Activated CD8-positive, alpha-beta T cell treated with anti-CD3 and anti-CD28 coated beads for 36 hours (primary cell): ENCODE results near the gene IFNG. TPM values are rescaled to one million over a fixed set of nuclear protein-coding genes. Genes with fewer than 3 reads are reported as not detected.

Experiments
- ATAC-seq: fragments of 200-7000 bp; cut with Tn5 transposase; one replicate; pipeline ENCODE4 v1.10.0; 2021; ENCODE audit warnings: mild to moderate bottlenecking, moderate library complexity
- CTCF ChIA-PET: fragments of 350-600 bp; sonication (Branson Sonifier 250); formaldehyde crosslinking; loops from one replicate; lab custom pipeline; 2021; ENCODE audit warnings: antibody characterized with exemption; lab: Charles Lee
- POLR2A ChIA-PET: fragments of 350-600 bp; sonication (Branson Sonifier 250); formaldehyde crosslinking; loops from one replicate; lab custom pipeline; 2021; ENCODE audit warnings: antibody characterized with exemption; lab: Charles Lee
- DNase-seq: peaks from one replicate; pipeline ENCODE4 v3.0.0-alpha.2; 2020
- H3K27ac Mint-ChIP-seq: one replicate; pipeline ENCODE4 v1.8.0; 2021; ENCODE audit warnings: mild to moderate bottlenecking, mixed read lengths
- H3K27me3 Mint-ChIP-seq: one replicate; pipeline ENCODE4 v1.8.0; 2021; ENCODE audit warnings: mixed read lengths
- H3K36me3 Mint-ChIP-seq: one replicate; pipeline ENCODE4 v1.8.0; 2021; ENCODE audit warnings: low read depth, mixed read lengths
- H3K4me1 Mint-ChIP-seq: one replicate; pipeline ENCODE4 v1.8.0; 2021; ENCODE audit warnings: low read depth, mixed read lengths
- H3K4me3 Mint-ChIP-seq: one replicate; pipeline ENCODE4 v1.8.0; 2021; ENCODE audit warnings: mild to moderate bottlenecking, moderate library complexity, mixed read lengths
- H3K9me3 Mint-ChIP-seq: one replicate; pipeline ENCODE4 v1.8.0; 2021; ENCODE audit warnings: mixed read lengths
- CTCF ChIP-seq: fragments of 200-600 bp; IDR thresholded peaks from one replicate; pipeline ENCODE4 v1.8.0; 2022; ENCODE audit warnings: antibody characterized with exemption, mild to moderate bottlenecking
- intact Hi-C: fragments of 100-400 bp; cut with micrococcal nuclease; formaldehyde crosslinking; loops from one replicate; pipeline ENCODE4 v1.10.0; 2022
- total RNA-seq, 2 experiments: library from RNA; stranded (reverse); gene quantifications; one replicate each; pipeline ENCODE4 v1.2.3, GENCODE V29; 2021

IFNG gene
- total RNA-seq, 2 experiments from 2014 or later, result 42.7 to 43.6 TPM

- Mint-ChIP-seq H3K27me3 (no peaks in the 10 kb centered on the region), H3K4me1 (peaks cover 45% of the 10 kb centered on the region), H3K9me3 (no peaks in the 10 kb centered on the region), H3K36me3 (peaks cover 9% of the 10 kb centered on the region), H3K27ac (no peak overlapping the region), H3K4me3 (no peak overlapping the region)
- POLR2A ChIA-PET, result interaction anchor here (1.0 kb wide), 1 partner anchor 43 kb away, joined by 3 read pairs; no protein-coding TSS in a partner anchor
- DNase-seq (no peak), ATAC-seq (no peak)
- CTCF ChIA-PET, result interaction anchor here (0.7 to 1.0 kb wide), 4 partner anchors 14 to 827 kb away, joined by 3 read pairs; no protein-coding TSS in a partner anchor
- no peak for TF ChIP-seq CTCF
- intact Hi-C loops, result no loop called here
Measured at GRCh38 chr12:68162374-68162773, 2.8 kb upstream of the IFNG start.

- H3K27ac Mint-ChIP-seq, result peak overlapping the region; percentile 83
- TF ChIP-seq CTCF, result peak; percentile 81
- peak overlapping the region; percentile 82 for H3K4me3 Mint-ChIP-seq
- H3K4me1 Mint-ChIP-seq, result peaks cover 57% of the 10 kb centered on the region
- intact Hi-C loops, result loop anchor here (2.0 to 5.0 kb wide), 2 partner anchors 40 to 116 kb away; no protein-coding TSS in a partner anchor
- ATAC-seq (peak; percentile 43), DNase-seq (peak; percentile 57)
- H3K9me3 Mint-ChIP-seq, result no peaks in the 10 kb centered on the region
- peaks cover 25% of the 10 kb centered on the region for H3K36me3 Mint-ChIP-seq
- CTCF ChIA-PET, result interaction anchor here (0.5 to 5.0 kb wide), 41 partner anchors 9 to 363 kb away, joined by 3 to 107 read pairs (median 5); no protein-coding TSS in a partner anchor
- H3K27me3 Mint-ChIP-seq, result no peaks in the 10 kb centered on the region
- POLR2A ChIA-PET, result interaction anchor here (0.9 to 2.0 kb wide), 4 partner anchors 23 to 130 kb away, joined by 3 to 11 read pairs (median 4); no protein-coding TSS in a partner anchor
Measured at GRCh38 chr12:68158432-68158831, 1.1 kb downstream of the IFNG start.

- Mint-ChIP-seq H3K36me3 (peaks cover 26% of the 10 kb centered on the region), H3K27ac (peak overlapping the region; percentile 83), H3K27me3 (no peaks in the 10 kb centered on the region), H3K9me3 (no peaks in the 10 kb centered on the region), H3K4me1 (peaks cover 55% of the 10 kb centered on the region), H3K4me3 (peak overlapping the region; percentile 82)
- peak; percentile 53 for DNase-seq
- no peak for TF ChIP-seq CTCF
- peak; percentile 48 for ATAC-seq
- ChIA-PET POLR2A (interaction anchor here (0.6 to 1.8 kb wide), 8 partner anchors 11 to 455 kb away, joined by 3 to 11 read pairs (median 3); no protein-coding TSS in a partner anchor), CTCF (interaction anchor here (0.8 to 5.0 kb wide), 27 partner anchors 11 to 364 kb away, joined by 3 to 107 read pairs (median 10); no protein-coding TSS in a partner anchor)
- intact Hi-C loops, result loop anchor here (5.0 kb wide), 1 partner anchor 115 kb away; no protein-coding TSS in a partner anchor
Measured at GRCh38 chr12:68157380-68157779, 2.2 kb downstream of the IFNG start.

- ATAC-seq, result no peak
- no peak for TF ChIP-seq CTCF
- intact Hi-C loops, result loop anchor here (5.0 kb wide), 1 partner anchor 114 kb away; no protein-coding TSS in a partner anchor
- peak overlapping the region; percentile 82 for H3K4me3 Mint-ChIP-seq
- H3K4me1 Mint-ChIP-seq, result peaks cover 55% of the 10 kb centered on the region
- no peaks in the 10 kb centered on the region for H3K27me3 Mint-ChIP-seq
- no peaks in the 10 kb centered on the region for H3K9me3 Mint-ChIP-seq
- DNase-seq, result no peak
- ChIA-PET POLR2A (interaction anchor here (1.0 to 1.8 kb wide), 7 partner anchors 20 to 456 kb away, joined by 3 to 11 read pairs (median 3); no protein-coding TSS in a partner anchor), CTCF (interaction anchor here (0.9 to 5.0 kb wide), 15 partner anchors 12 to 125 kb away, joined by 3 to 107 read pairs (median 25); no protein-coding TSS in a partner anchor)
- peaks cover 26% of the 10 kb centered on the region for H3K36me3 Mint-ChIP-seq
- H3K27ac Mint-ChIP-seq, result peak overlapping the region; percentile 83
Measured at GRCh38 chr12:68156636-68157035, 2.9 kb downstream of the IFNG start.

GRCh38 chr12:68154779-68155178, 4.8 kb downstream of the IFNG start:
- H3K27ac Mint-ChIP-seq, result no peak overlapping the region
- DNase-seq (no peak), ATAC-seq (no peak)
- H3K4me1 Mint-ChIP-seq, result peaks cover 51% of the 10 kb centered on the region
- H3K36me3 Mint-ChIP-seq, result peaks cover 28% of the 10 kb centered on the region
- POLR2A ChIA-PET, result interaction anchor here (1.0 to 1.4 kb wide), 4 partner anchors 19 to 115 kb away, joined by 3 to 5 read pairs (median 3); no protein-coding TSS in a partner anchor
- intact Hi-C loops, result loop anchor here (5.0 kb wide), 1 partner anchor 112 kb away; no protein-coding TSS in a partner anchor
- TF ChIP-seq CTCF, result no peak
- no peak overlapping the region for H3K4me3 Mint-ChIP-seq
- CTCF ChIA-PET, result interaction anchor here (1.1 to 5.0 kb wide), 3 partner anchors 41 to 116 kb away, joined by 3 to 107 read pairs (median 4); no protein-coding TSS in a partner anchor
- no peaks in the 10 kb centered on the region for H3K27me3 Mint-ChIP-seq
- H3K9me3 Mint-ChIP-seq, result no peaks in the 10 kb centered on the region
